Thyroid gland (tissue), 4 donors: Measurements from ENCODE around the gene FRYL.

Experiments used
- CTCF ChIP-seq, 6 experiments: fragments of 200-600 bp in 3 of 6; fragments of 450-650 bp in 3 of 6; sonication (generic) in 3 of 6; IDR thresholded peaks; one replicate each; pipeline ENCODE4 v1.5.1; 2016 to 2019; ENCODE audit warnings: antibody characterized with exemption in 6 of 6, mild to moderate bottlenecking in 2 of 6, inconsistent platforms in 1 of 6, moderate library complexity in 1 of 6
- POLR2A ChIP-seq, 2 donors: fragments of 450-650 bp; IDR thresholded peaks; one replicate each; pipeline ENCODE4 v1.6.1; 2017; ENCODE audit warnings: antibody characterized with exemption in 2 of 2, mild to moderate bottlenecking in 2 of 2, moderate library complexity in 1 of 2

DNA sequence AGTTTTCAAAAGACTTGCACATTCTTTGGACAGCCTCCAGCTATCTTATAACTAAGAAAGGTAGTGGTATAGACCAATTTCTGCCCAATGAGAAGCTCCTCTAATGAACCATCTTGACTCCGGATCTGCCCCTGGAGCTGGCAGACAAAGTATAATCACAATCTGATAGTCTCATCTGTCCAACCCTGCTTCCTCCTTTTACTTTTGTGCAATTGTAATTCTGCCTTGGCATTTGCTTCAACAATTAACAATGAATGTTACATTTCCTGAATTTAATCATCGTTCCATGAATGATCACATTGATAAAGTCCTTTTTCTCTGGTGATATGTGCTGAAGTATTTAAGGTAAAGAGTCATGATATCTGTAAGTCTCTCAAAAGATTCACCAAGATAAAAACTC lies 27.8 kb downstream of the FRYL start:
- TF ChIP-seq CTCF (IDR thresholded peaks at IDR 0.05), result no peak
- no peak for TF ChIP-seq POLR2A (IDR thresholded peaks at IDR 0.05)
